KMS-11 (cell line): Measurements from ENCODE around the gene CUL9.

Experiments used
- H2AFZ ChIP-seq: fragments of 200-600 bp; sonication (generic); 2 replicates; pipeline ENCODE4 v1.6.1; 2016; ENCODE audit warnings: antibody characterized with exemption, mixed run types, low read depth
- H3K27ac ChIP-seq: fragments of 200-600 bp; sonication (generic); 2 replicates; pipeline ENCODE4 v1.6.1; 2016; ENCODE audit warnings: mild to moderate bottlenecking, mixed run types
- H3K27me3 ChIP-seq: fragments of 200-600 bp; sonication (generic); 2 replicates; pipeline ENCODE4 v1.6.1; 2017; ENCODE audit warnings: mild to moderate bottlenecking, low read depth, mixed run types, moderate library complexity; ENCODE audit not compliant: insufficient read depth
- H3K36me3 ChIP-seq: fragments of 200-600 bp; sonication (generic); 2 replicates; pipeline ENCODE4 v1.6.1; 2017; ENCODE audit warnings: mild to moderate bottlenecking, mixed run types; ENCODE audit not compliant: insufficient read depth
- H3K4me1 ChIP-seq: fragments of 200-600 bp; sonication (generic); 2 replicates; pipeline ENCODE4 v1.6.1; 2016; ENCODE audit warnings: mild to moderate bottlenecking, low read depth, mixed run types; ENCODE audit not compliant: poor library complexity, severe bottlenecking
- H3K4me2 ChIP-seq: fragments of 200-600 bp; sonication (generic); 2 replicates; pipeline ENCODE4 v1.7.0; 2016; ENCODE audit warnings: mild to moderate bottlenecking, mixed run types
- H3K4me3 ChIP-seq: fragments of 200-600 bp; sonication (generic); IDR thresholded peaks from 2 replicates; pipeline ENCODE4 v1.6.1; 2017; ENCODE audit warnings: low read depth, low read length, mixed read lengths; ENCODE audit not compliant: insufficient read depth
- H3K79me2 ChIP-seq: fragments of 200-600 bp; sonication (generic); 2 replicates; pipeline ENCODE4 v1.6.1; 2016; ENCODE audit warnings: low read depth, mixed run types; ENCODE audit not compliant: insufficient read depth
- H3K9ac ChIP-seq: fragments of 200-600 bp; sonication (generic); 2 replicates; pipeline ENCODE4 v1.6.1; 2016; ENCODE audit warnings: mild to moderate bottlenecking, mixed run types
- H4K20me1 ChIP-seq: fragments of 200-600 bp; sonication (generic); 2 replicates; pipeline ENCODE4 v1.6.1; 2016; ENCODE audit warnings: mild to moderate bottlenecking, mixed run types; ENCODE audit not compliant: insufficient read depth
- TF ChIP-seq, protein P1 (sequence below): fragments of 200-600 bp; sonication (generic); conservative IDR thresholded peaks from 2 replicates; pipeline ENCODE4 v1.6.1; 2017; ENCODE audit warnings: low read depth, mild to moderate bottlenecking, antibody characterized with exemption, low read length, moderate library complexity, mixed read lengths

Gene CUL9

DNA sequence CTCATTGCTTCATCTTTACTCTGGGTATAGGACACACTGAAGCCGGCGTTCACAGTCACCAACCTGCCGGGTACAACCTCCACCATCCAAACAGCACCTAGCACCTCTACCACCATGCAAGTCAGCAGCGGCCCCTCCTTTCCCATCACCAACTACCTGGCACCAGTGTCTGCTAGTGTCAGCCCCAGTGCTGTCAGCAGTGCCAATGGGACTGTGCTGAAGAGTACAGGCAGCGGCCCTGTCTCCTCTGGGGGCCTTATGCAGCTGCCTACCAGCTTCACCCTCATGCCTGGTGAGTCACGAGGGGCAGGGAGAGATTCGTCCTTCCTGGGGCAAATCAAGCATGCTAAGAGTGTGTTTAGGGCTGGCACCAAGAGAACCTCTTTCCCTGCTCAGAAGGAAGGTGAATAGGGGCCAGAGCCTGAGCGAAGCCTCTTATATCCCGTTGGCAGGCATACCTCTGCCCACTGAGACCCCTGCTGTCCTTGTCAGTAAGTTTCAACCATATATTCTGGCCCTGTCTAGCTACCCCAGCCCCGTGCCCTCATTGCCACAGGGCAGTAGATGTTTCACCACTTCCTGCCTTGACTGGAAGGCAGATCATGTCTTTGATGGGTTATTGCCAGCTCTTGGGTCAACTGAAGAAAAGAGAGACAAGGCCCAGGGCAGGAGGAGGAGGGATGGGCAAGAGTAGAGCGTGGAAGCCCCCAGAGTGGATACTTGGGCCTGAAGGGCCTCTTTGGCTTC, 6.1 kb upstream of the CUL9 start:
- Histone ChIP-seq H2AFZ (no peak overlapping the region), H4K20me1 (peaks cover 6% of the 10 kb centered on the region; the same call in 1 of the 2 replicates), H3K79me2 (peaks cover 27% of the 10 kb centered on the region; the same call in 1 of the 2 replicates), H3K4me2 (peak overlapping the region; percentile 76; the same call in 1 of the 2 replicates), H3K27ac (peak overlapping the region; percentile 54; the same call in 1 of the 2 replicates), H3K36me3 (no peaks in the 10 kb centered on the region), H3K4me1 (peaks cover 28% of the 10 kb centered on the region), H3K4me3 (no peak overlapping the region), H3K27me3 (no peaks in the 10 kb centered on the region), H3K9ac (no peak overlapping the region)
- TF ChIP-seq, protein P1, sequence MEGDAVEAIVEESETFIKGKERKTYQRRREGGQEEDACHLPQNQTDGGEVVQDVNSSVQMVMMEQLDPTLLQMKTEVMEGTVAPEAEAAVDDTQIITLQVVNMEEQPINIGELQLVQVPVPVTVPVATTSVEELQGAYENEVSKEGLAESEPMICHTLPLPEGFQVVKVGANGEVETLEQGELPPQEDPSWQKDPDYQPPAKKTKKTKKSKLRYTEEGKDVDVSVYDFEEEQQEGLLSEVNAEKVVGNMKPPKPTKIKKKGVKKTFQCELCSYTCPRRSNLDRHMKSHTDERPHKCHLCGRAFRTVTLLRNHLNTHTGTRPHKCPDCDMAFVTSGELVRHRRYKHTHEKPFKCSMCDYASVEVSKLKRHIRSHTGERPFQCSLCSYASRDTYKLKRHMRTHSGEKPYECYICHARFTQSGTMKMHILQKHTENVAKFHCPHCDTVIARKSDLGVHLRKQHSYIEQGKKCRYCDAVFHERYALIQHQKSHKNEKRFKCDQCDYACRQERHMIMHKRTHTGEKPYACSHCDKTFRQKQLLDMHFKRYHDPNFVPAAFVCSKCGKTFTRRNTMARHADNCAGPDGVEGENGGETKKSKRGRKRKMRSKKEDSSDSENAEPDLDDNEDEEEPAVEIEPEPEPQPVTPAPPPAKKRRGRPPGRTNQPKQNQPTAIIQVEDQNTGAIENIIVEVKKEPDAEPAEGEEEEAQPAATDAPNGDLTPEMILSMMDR: no peak

DNA sequence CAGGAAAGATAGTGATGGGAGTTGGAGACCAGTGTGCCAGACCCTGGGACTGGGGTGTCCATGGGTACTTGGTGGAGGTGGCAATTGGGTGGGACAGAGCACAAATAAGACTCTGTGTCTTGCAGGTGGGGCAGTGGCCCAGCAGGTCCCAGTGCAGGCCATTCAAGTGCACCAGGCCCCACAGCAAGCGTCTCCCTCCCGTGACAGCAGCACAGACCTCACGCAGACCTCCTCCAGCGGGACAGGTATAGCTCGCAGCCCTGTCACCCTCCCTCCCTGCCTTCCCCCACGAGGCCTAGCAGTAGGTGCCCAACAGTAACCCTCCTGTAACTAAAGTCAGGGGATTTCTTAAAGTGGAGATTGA, 5.6 kb upstream of the CUL9 start:
- Histone ChIP-seq H3K27ac (no peak overlapping the region), H3K9ac (no peak overlapping the region), H3K4me2 (no peak overlapping the region), H3K4me3 (no peak overlapping the region), H3K79me2 (peaks cover 27% of the 10 kb centered on the region; the same call in 1 of the 2 replicates), H3K36me3 (no peaks in the 10 kb centered on the region), H3K4me1 (peaks cover 33% of the 10 kb centered on the region), H2AFZ (no peak overlapping the region), H4K20me1 (peaks cover 6% of the 10 kb centered on the region; the same call in 1 of the 2 replicates), H3K27me3 (no peaks in the 10 kb centered on the region)
- TF ChIP-seq, protein P1: no peak

DNA sequence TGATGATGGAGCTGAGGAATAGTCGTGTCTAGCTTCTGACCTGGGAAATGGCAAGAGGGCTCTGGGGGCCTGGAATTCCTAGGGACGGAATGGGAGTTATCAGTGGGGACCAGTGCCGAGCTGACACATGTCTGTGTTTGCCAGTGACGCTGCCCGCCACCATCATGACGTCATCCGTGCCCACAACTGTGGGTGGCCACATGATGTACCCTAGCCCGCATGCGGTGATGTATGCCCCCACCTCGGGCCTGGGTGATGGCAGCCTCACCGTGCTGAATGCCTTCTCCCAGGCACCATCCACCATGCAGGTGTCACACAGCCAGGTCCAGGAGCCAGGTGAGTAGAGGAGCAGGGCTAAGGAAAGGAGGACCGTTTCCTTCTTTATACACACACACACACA, 3.8 kb upstream of the CUL9 start:
- H2AFZ ChIP-seq: no peak overlapping the region
- no peak overlapping the region for H3K27ac ChIP-seq
- H3K79me2 ChIP-seq: peaks cover 21% of the 10 kb centered on the region; the same call in 1 of the 2 replicates
- H3K4me3 ChIP-seq: no peak overlapping the region
- H4K20me1 ChIP-seq: peaks cover 6% of the 10 kb centered on the region; the same call in 1 of the 2 replicates
- TF ChIP-seq, protein P1: no peak
- no peaks in the 10 kb centered on the region for H3K27me3 ChIP-seq
- no peak overlapping the region for H3K9ac ChIP-seq
- H3K36me3 ChIP-seq: no peaks in the 10 kb centered on the region
- no peak overlapping the region for H3K4me2 ChIP-seq
- H3K4me1 ChIP-seq: peaks cover 36% of the 10 kb centered on the region

DNA sequence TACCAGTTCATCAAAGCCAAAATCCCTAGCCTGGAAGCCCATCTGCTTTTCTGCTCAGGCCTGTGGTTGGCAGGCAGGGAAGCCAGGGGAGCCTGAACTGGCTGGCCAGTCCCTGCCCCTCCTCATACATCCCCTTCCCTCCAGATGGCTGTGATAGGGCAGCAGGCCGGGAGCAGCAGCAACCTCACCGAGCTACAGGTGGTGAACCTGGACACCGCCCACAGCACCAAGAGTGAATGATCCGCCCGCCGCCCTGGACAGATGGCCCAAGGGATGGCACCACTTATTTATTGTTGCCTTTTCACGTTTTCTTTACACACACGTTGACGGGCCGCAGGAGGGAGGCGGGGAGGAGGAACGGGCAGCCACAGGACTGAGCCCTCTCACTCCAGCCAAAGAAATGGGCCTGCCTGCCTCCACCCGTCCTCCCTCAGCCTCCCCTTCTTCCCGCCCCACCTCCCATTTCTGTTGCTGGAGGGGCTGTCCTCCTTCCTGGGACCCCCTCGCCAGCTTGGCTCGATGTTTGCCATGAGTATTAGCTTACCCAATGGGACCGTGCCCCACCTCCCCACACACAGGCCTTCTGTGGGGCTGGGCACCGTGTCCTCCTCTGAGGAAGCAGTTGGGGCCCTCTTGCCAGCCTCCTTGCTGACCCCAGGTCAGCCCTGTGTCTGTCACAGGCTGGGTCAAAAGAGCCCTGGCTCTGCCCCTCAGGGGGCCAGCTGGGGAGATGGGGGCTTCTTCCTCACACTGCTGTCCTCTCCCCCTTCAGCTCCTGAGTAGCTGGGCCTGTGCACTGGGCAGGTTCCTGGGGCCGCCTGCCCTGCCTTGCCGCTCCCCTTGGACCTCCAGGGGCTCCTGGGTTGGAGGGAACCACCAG, 2.8 kb upstream of the CUL9 start:
- H3K27me3 ChIP-seq: no peaks in the 10 kb centered on the region
- H3K79me2 ChIP-seq: peaks cover 15% of the 10 kb centered on the region; the same call in 1 of the 2 replicates
- TF ChIP-seq, protein P1: no peak
- H3K27ac ChIP-seq: no peak overlapping the region
- H3K4me2 ChIP-seq: no peak overlapping the region
- no peaks in the 10 kb centered on the region for H3K36me3 ChIP-seq
- peaks cover 25% of the 10 kb centered on the region for H3K4me1 ChIP-seq
- no peak overlapping the region for H2AFZ ChIP-seq
- H3K9ac ChIP-seq: no peak overlapping the region
- no peak overlapping the region for H3K4me3 ChIP-seq
- H4K20me1 ChIP-seq: peaks cover 6% of the 10 kb centered on the region; the same call in 1 of the 2 replicates
